Glomerular endothelial cell (primary cell): ENCODE results near the gene FIBP. TPM values are rescaled to one million over a fixed set of nuclear protein-coding genes. Genes with fewer than 3 reads are reported as not detected.

ENCODE experiments used
- DNase-seq: peaks from one replicate; pipeline ENCODE4 v3.0.0-alpha.2; 2011; ENCODE audit warnings: low read depth, low spot score; ENCODE audit errors: extremely low read depth
- total RNA-seq: library from RNA; depleted of rRNA; stranded (reverse); fragments of >200 nt; gene quantifications from 2 replicates; pipeline ENCODE4 v1.2.3, GENCODE V29; 2015

The FIBP gene
- total RNA-seq, 1 donor from 2014 or later = 131 TPM

GRCh38 chr11:65871811-65872548, 16.3 kb downstream of the FIBP start:
- DNase-seq = no peak

- no peak for DNase-seq
Measured at GRCh38 chr11:65870706-65871681, 17.3 kb downstream of the FIBP start.

GRCh38 chr11:65870307-65870658, 18.0 kb downstream of the FIBP start:
- no peak for DNase-seq

- no peak for DNase-seq
Measured at GRCh38 chr11:65869643-65870306, 18.5 kb downstream of the FIBP start.

- no peak for DNase-seq
Measured at GRCh38 chr11:65868907-65869306, 19.4 kb downstream of the FIBP start.

GRCh38 chr11:65868076-65868667, 20.1 kb downstream of the FIBP start:
- no peak for DNase-seq

- no peak for DNase-seq
Measured at GRCh38 chr11:65867284-65868071, 20.8 kb downstream of the FIBP start.

- no peak for DNase-seq
Measured at GRCh38 chr11:65866509-65867283, 21.6 kb downstream of the FIBP start.

- DNase-seq = no peak
Measured at GRCh38 chr11:65865550-65866172, 22.6 kb downstream of the FIBP start.

- DNase-seq = no peak
Measured at GRCh38 chr11:65864706-65865471, 23.4 kb downstream of the FIBP start.

- DNase-seq = no peak
Measured at GRCh38 chr11:65863889-65864705, 24.2 kb downstream of the FIBP start.

- no peak for DNase-seq
Measured at GRCh38 chr11:65862941-65863888, 25.1 kb downstream of the FIBP start.

GRCh38 chr11:65862191-65862735, 26.0 kb downstream of the FIBP start:
- DNase-seq = no peak

GRCh38 chr11:65861533-65862183, 26.6 kb downstream of the FIBP start:
- DNase-seq = no peak

GRCh38 chr11:65861165-65861505, 27.1 kb downstream of the FIBP start:
- no peak for DNase-seq
